Smooth muscle cell (in vitro differentiated cells): ENCODE data around the gene OR14J1. TPM values are rescaled to one million over a fixed set of nuclear protein-coding genes. Genes with fewer than 3 reads are reported as not detected.
"Not testable (repeated sequence)": the region's sequence is repeated elsewhere in the genome, so short reads cannot be mapped to it uniquely, and the experiment has no call there.

Experiments
- DNase-seq: peaks from one replicate; lab custom pipeline; 2025; ENCODE audit not compliant: unreplicated experiment; lab: John Stamatoyannopoulos, UW
- H2AFZ ChIP-seq: fragments of 200-600 bp; sonication (generic); 2 replicates; pipeline ENCODE4 v1.6.0; 2016; ENCODE audit warnings: antibody characterized with exemption, low read depth, mild to moderate bottlenecking
- H3F3A ChIP-seq: fragments of 200-600 bp; sonication (generic); 2 replicates; pipeline ENCODE4 v1.6.0; 2017; ENCODE audit warnings: antibody characterized with exemption, low read depth
- H3K27ac ChIP-seq: fragments of 200-600 bp; sonication (generic); 2 replicates; pipeline ENCODE4 v1.5.1; 2016; ENCODE audit warnings: low read depth, mild to moderate bottlenecking
- H3K27me3 ChIP-seq: fragments of 200-600 bp; sonication (generic); 2 replicates; pipeline ENCODE4 v1.6.1; 2016; ENCODE audit warnings: low read depth, mild to moderate bottlenecking
- H3K36me3 ChIP-seq: fragments of 200-600 bp; sonication (generic); 2 replicates; pipeline ENCODE4 v1.5.1; 2016; ENCODE audit warnings: low read depth
- H3K4me1 ChIP-seq: fragments of 200-600 bp; sonication (generic); 2 replicates; pipeline ENCODE4 v1.5.1; 2016; ENCODE audit warnings: low read depth
- H3K4me2 ChIP-seq: fragments of 200-600 bp; sonication (generic); 2 replicates; pipeline ENCODE4 v1.6.0; 2016; ENCODE audit warnings: mild to moderate bottlenecking
- H3K4me3 ChIP-seq: fragments of 200-600 bp; sonication (generic); 2 replicates; pipeline ENCODE4 v1.5.1; 2016; ENCODE audit warnings: mild to moderate bottlenecking
- H3K79me2 ChIP-seq: fragments of 200-600 bp; sonication (generic); 2 replicates; pipeline ENCODE4 v1.6.0; 2016; ENCODE audit warnings: low read depth, mild to moderate bottlenecking
- H3K9ac ChIP-seq: fragments of 200-600 bp; sonication (generic); 2 replicates; pipeline ENCODE4 v1.6.0; 2016; ENCODE audit warnings: low read depth
- H3K9me3 ChIP-seq: fragments of 200-600 bp; sonication (generic); replicated peaks from 2 replicates; pipeline ENCODE4 v1.5.1; 2016; ENCODE audit warnings: low read depth
- H4K20me1 ChIP-seq: fragments of 200-600 bp; sonication (generic); 2 replicates; pipeline ENCODE4 v1.6.0; 2016; ENCODE audit warnings: low read depth
- CTCF ChIP-seq: fragments of 200-600 bp; sonication (generic); IDR thresholded peaks from 2 replicates; pipeline ENCODE4 v1.5.1; 2017; ENCODE audit warnings: borderline replicate concordance, mild to moderate bottlenecking, antibody characterized with exemption; ENCODE audit not compliant: insufficient read depth, poor library complexity, severe bottlenecking
- WGBS: methylation state at CpG from one replicate; pipeline ENCODE4 v1.1.7; 2016; ENCODE audit warnings: low lambda C conversion rate; 5-methylcytosine and 5-hydroxymethylcytosine counted together
- polyA plus RNA-seq: library from polyadenylated mRNA; unstranded; fragments of >200 nt; fragmentation: Nextera tagmentation; extraction: Ambion mirVana; gene quantifications from 2 replicates; pipeline ENCODE4 v1.2.1, GENCODE V29; 2016
- total RNA-seq: library from RNA; depleted of rRNA; stranded (reverse); fragments of >200 nt; gene quantifications from 2 replicates; pipeline ENCODE4 v1.2.3, GENCODE V29; 2014

The OR14J1 gene
- total and polyA plus RNA-seq, 2 experiments from 2014 or later = not detected

GRCh38 chr6:29332676-29333075 lies 31.2 kb downstream of the OR14J1 start:
- no peak for DNase-seq
- no peaks in the 10 kb centered on the region for H3F3A ChIP-seq
- no peaks in the 10 kb centered on the region for H3K36me3 ChIP-seq
- H3K4me3 ChIP-seq = no peak overlapping the region
- no peak for TF ChIP-seq CTCF
- no peak overlapping the region for H3K9ac ChIP-seq
- H3K27me3 ChIP-seq = no peaks in the 10 kb centered on the region
- no peaks in the 10 kb centered on the region for H3K9me3 ChIP-seq
- no peaks in the 10 kb centered on the region for H3K4me1 ChIP-seq
- no peaks in the 10 kb centered on the region for H4K20me1 ChIP-seq
- H3K27ac ChIP-seq = no peak overlapping the region
- no peaks in the 10 kb centered on the region for H3K79me2 ChIP-seq
- H2AFZ ChIP-seq = no peak overlapping the region
- no peak overlapping the region for H3K4me2 ChIP-seq

DNA sequence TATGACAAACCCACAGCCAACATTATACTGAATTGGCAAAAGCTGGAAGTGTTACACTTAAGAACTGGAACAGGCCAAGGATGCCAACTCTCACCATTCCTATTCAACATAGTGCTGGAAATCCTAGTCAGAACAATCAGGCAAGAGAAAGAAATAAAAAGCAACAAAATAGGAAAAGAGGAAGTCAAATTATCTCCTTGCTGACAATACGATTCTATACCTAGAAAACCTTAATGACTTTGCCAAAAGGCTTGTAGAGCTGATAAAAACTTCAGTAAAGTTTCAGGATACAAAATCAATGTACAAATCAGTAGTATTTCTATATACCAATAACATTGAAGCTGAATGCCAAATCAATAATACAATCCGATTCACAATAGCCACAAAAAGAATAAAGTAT lies 34.8 kb downstream of the OR14J1 start:
- Histone ChIP-seq H4K20me1 (no peaks in the 10 kb centered on the region), H3K27ac (no peak overlapping the region), H3K4me1 (no peaks in the 10 kb centered on the region), H3K4me3 (no peak overlapping the region), H3F3A (no peaks in the 10 kb centered on the region), H3K4me2 (no peak overlapping the region), H2AFZ (no peak overlapping the region), H3K9ac (no peak overlapping the region), H3K36me3 (no peaks in the 10 kb centered on the region), H3K79me2 (no peaks in the 10 kb centered on the region), H3K9me3 (no peaks in the 10 kb centered on the region), H3K27me3 (no peaks in the 10 kb centered on the region)
- WGBS = 85% methylated on average over 2 of the region's 2 CpGs
- DNase-seq = no peak
- TF ChIP-seq CTCF = no peak

GRCh38 chr6:29345380-29345779 lies 43.9 kb downstream of the OR14J1 start:
- H3K4me3 ChIP-seq = no peak overlapping the region
- H3K27ac ChIP-seq = no peak overlapping the region
- no peaks in the 10 kb centered on the region for H4K20me1 ChIP-seq
- H3K27me3 ChIP-seq = no peaks in the 10 kb centered on the region
- TF ChIP-seq CTCF = no peak
- H3K36me3 ChIP-seq = no peaks in the 10 kb centered on the region
- no peaks in the 10 kb centered on the region for H3F3A ChIP-seq
- H3K79me2 ChIP-seq = no peaks in the 10 kb centered on the region
- 75% methylated on average over 3 of the region's 3 CpGs for WGBS
- H2AFZ ChIP-seq = no peak overlapping the region
- no peaks in the 10 kb centered on the region for H3K9me3 ChIP-seq
- H3K4me1 ChIP-seq = no peaks in the 10 kb centered on the region
- H3K9ac ChIP-seq = no peak overlapping the region
- DNase-seq = no peak
- H3K4me2 ChIP-seq = no peak overlapping the region

- H3K4me1 ChIP-seq, H4K20me1 ChIP-seq, H3K9ac ChIP-seq, H3K4me2 ChIP-seq, DNase-seq, H2AFZ ChIP-seq, H3K36me3 ChIP-seq, H3K27me3 ChIP-seq, H3K9me3 ChIP-seq, H3F3A ChIP-seq, H3K27ac ChIP-seq, H3K79me2 ChIP-seq, H3K4me3 ChIP-seq: not testable (repeated sequence)
- 86% methylated on average over 3 of the region's 3 CpGs for WGBS
These were observed 47.8 kb downstream of the OR14J1 start for GRCh38 chr6:29349348-29349747.
